ENCODE data around the gene FARP1.

The FARP1 gene

GRCh38 chr13:98134901-98135300, 8.0 kb upstream of the FARP1 start:
- no peak for DNase-seq

- DNase-seq: no peak
Observed at GRCh38 chr13:98141091-98141490, 1.8 kb upstream of the FARP1 start.

- no peak for DNase-seq
Observed at GRCh38 chr13:98141509-98142379, 1.1 kb upstream of the FARP1 start.

GRCh38 chr13:98143157-98143553, 261 bp downstream of the FARP1 start:
- no peak for DNase-seq

GRCh38 chr13:98143601-98144026, 720 bp downstream of the FARP1 start:
- no peak for DNase-seq

GRCh38 chr13:98144027-98144741, 1.3 kb downstream of the FARP1 start:
- no peak for DNase-seq

GRCh38 chr13:98144801-98145350, 2.0 kb downstream of the FARP1 start:
- no peak for DNase-seq

- no peak for DNase-seq
Observed at GRCh38 chr13:98147521-98147920, 4.6 kb downstream of the FARP1 start.

- no peak for DNase-seq
Observed at GRCh38 chr13:98150832-98151479, 8.1 kb downstream of the FARP1 start.

- no peak for DNase-seq
Observed at GRCh38 chr13:98155475-98156109, 12.7 kb downstream of the FARP1 start.

GRCh38 chr13:98156259-98156658, 13.4 kb downstream of the FARP1 start:
- DNase-seq: no peak

- DNase-seq: no peak
Observed at GRCh38 chr13:98157188-98157587, 14.3 kb downstream of the FARP1 start.

- no peak for DNase-seq
Observed at GRCh38 chr13:98157609-98158008, 14.7 kb downstream of the FARP1 start.

GRCh38 chr13:98158172-98158899, 15.4 kb downstream of the FARP1 start:
- DNase-seq: no peak

GRCh38 chr13:98162935-98163334, 20.0 kb downstream of the FARP1 start:
- no peak for DNase-seq

GRCh38 chr13:98169331-98169730, 26.4 kb downstream of the FARP1 start:
- DNase-seq: no peak

- no peak for DNase-seq
Observed at GRCh38 chr13:98171900-98172589, 29.2 kb downstream of the FARP1 start.

- DNase-seq: no peak
Observed at GRCh38 chr13:98172590-98173422, 29.9 kb downstream of the FARP1 start.

GRCh38 chr13:98173431-98174152, 30.7 kb downstream of the FARP1 start:
- DNase-seq: no peak

- no peak for DNase-seq
Observed at GRCh38 chr13:98174307-98174706, 31.4 kb downstream of the FARP1 start.

All from GDM1 (cell line).